Hematopoietic multipotent progenitor cell treated with erythropoietin and hydrocortisone succinate and interleukin-3 and kit ligand, for 4 days (in vitro differentiated cells): ENCODE data around the gene IRS1.
A peak's percentile ranks its signal among the peaks of the same experiment; 100 is the strongest.

Experiments used
- DNase-seq: peaks from one replicate; pipeline ENCODE4 v3.0.0-alpha.2; 2015

The IRS1 gene

DNA sequence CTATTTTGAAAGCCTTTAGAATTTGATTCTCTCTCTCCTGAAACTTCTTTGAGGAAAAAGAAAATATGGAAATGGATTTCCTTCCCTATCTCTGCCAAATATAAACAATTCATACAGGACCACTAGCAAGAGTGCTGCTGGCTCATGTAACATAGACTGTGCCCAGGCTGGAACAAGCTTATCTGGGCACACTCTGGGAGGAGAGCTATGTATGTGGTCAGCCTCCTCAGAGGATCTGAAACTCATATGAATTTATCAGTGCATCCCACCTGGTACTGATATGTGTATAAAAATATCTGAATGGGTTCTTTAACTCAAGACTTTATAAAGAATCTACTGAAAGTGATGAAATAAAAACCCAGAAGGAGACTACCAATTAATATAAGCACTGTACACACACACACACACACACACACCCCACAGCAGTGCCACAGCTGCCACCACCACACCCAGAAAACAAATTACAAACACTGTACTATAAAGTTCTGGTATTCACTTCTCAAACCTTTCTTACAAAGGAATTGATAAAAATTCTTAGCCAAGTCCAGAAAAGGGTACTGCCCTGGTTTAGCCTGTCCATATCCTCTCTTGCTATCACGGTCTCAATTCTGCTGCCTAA, 115.6 kb downstream of the IRS1 start:
- DNase-seq = peak; percentile 69

DNA sequence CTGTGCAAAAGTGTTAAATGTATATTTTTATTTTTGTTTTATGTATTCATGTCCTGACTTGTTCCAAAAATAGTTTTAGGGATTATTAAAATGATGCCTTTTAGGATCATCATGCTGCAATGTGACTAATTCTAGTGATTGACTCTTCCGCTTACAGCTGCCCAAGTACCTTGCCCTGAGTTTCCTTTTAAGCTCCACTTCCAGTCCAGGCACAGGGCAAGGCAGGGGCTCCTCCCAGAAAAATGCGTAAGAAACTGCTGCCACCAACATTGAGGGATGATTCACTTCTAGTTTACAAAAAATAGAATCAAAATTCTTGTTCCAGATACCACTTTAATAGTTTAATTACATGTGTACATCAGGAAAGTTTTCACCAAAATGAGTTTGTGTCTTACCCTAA, 116.4 kb downstream of the IRS1 start:
- no peak for DNase-seq
